ENCODE measurements around the gene FRMD1.

Gene FRMD1

DNA sequence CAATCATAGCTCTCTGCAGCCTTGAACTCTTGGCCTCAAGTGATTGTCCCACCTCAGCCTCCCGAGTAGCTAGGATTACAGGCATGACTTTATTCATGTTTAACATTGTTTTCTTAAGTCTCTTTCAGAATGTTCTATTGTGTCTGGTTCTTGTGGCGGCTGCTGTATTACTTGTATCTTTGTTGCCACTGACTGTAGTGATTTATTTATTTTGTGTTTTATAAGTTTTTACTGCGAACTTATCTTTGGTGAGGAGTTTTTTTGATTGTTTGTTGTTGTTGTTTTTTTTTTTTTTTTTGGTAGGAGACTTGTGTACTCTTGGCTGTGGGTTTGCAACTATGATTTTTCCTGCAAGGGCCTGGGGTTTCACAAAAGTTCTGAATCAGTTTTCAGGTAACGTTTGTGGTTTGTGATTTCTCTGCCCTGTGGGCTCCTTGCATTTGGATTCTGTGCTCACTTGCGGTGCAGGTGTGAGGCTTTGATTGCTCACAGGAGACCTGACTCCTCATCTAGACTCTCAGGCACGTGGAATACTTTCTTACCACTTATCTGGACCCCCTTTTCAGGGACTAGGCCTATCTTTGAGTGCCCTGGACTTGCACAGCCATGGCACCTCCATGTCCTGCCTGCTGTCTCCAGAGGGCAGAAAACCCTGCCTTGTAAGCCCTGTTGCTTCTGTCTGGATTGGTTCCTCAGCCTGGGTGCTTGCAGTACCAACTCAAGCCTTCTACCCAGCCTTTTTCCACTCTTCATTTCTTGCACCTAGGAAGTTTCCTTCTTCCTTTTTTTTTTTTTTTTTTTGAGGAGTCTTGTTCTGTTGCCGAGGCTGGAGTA lies 56.3 kb downstream of the FRMD1 start:
- DNase-seq, result no peak

DNA sequence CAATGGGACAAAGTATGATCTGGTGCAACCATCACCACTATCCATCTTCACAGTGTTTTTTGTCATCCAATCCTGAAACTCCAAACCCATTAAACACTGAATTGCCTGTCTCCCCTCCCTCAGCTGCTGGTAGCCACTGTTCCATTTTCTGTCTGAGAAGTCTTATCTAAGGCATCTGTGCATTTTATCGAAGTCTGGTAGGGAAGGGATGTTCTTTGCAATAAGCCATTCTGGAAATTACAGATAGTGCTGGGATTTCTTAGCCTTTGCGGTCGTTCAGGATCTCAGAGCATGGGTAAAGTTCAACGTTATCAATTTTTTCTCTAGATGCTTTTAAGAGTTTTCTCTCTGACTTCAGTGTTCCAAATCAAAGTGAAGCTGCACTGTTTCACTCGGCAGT lies 57.4 kb downstream of the FRMD1 start:
- no peak for DNase-seq

GRCh38 chr6:168020242-168020641 lies 58.8 kb downstream of the FRMD1 start:
- DNase-seq, result no peak

GRCh38 chr6:168018664-168019063 lies 60.3 kb downstream of the FRMD1 start:
- DNase-seq, result no peak

GRCh38 chr6:168017629-168018028 lies 61.4 kb downstream of the FRMD1 start:
- DNase-seq, result no peak

DNA sequence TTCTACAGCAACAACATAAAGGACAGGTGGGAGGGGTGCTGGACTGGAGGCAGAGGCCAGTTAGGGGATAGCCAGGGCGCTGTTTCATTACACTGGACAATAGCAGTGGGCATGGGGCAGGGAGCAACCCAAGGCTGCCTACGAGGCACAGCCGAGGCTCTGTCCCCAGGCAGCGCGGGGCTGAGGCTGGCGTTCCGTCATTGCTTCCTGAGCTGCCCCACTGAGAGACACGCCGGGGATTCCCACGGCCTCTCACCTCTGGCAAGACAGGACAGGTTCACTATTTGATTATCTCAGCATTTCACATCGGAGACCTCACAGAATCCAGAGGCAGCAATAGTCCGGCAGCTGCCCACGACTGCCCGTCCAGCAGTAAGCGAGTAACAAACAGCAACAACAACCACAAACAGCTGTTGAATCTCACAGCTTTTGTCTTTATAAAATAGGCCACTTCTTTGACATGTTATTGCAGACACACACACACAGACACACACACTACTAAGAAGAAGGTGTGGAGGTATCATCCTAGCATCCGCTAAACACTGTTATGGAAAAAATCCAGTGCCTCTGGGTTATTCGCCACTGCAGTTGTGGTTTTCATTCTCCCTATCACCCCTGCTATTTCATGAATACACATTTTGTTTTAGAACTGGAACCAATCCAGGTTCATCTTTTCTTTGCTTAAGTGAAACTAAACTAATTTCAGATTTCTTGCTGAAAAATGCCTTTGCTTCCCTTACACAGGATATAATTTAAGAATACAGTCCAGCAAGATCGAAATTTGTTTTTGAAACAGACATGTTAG lies 62.1 kb downstream of the FRMD1 start:
- no peak for DNase-seq

DNA sequence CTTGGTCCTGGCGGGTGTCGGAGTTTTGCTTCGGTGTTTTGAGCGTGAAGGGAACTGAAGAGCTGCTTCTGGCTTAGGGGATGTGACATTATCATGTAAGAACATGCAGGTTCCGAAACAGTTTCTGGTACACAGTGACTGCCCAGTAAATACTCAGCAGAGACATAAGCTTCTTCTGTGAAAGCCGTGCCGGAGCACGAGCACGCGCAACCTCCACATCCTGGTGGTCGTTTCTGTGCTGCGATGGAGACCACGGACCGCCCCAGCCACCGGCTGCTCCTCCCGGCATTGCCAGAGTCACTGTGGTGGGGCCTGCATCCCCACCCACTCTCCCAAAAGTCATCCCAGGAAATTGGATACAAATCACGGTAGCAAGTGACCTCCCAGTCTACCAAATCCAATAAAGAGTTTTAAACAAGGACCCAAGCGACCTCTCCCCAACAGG lies 62.8 kb downstream of the FRMD1 start:
- no peak for DNase-seq

DNA sequence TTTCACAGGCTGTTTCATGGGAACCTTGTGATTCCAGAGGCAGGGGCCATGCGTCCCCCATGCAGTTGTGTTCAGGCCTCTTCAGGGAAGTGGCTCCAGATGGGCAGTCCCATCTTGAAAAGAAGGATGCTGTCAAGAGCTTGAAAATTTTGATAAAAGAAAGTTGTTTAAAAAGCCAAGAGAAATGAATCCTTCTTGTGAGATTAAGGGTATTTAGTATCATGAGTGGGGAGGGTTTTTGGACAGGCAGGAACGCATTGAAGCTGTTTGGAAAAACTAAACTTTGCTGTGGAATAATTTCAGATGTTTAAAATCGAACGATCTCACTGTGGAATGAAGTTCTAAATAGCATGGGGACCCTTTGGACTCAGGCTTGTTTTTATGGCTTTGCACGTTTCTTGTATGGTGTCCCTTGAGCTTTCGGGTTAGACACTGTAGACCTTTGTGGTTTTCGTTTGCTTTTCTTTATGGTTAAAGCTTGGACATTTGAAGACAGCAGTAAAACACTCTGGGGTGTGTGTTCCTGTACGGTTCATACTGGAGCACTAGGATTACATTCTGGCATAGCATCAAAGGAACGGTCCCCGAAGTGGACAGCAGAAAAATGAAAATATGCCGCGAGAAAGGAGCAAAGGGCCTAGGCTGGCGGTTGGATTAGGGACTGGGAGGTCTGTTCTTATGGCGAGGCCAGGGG lies 63.4 kb downstream of the FRMD1 start:
- DNase-seq, result no peak

DNA sequence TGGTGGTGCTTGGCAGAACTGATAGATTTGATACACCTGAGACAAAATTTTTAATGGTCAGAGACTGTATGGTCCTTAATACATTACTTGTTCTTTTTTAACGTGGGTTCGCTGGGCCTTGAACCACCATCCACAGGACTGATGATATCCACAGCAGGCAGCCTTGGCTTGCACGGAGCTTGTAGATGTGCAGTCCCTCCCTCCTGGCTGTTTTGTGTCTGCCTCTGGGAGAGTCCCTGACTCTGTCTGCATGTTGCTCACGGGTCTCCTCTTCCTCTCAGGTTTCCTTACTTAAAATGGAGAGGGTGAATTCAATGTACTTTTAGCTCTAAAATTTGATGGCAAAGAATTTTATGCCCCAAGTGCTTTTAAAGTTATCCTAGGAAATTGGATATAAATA lies 64.0 kb downstream of the FRMD1 start:
- DNase-seq, result no peak

DNA sequence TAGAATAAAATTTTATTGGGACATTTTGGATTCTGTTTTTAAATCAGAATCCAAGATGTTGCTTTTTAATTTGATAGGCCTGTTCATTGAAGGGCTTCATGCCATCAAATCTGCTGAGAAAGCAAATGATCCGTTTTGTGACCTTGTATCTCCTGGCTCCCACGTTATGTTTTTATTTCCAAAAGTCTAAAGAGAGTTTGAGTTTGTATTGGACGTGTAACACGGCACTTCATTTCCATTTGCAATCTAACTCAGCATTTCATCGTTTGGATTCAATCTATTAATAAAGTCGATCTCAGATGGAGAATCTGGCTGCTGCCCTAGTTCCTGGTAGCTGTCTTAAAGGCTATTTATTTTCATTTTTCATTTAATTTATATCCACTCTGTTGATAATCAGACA lies 64.6 kb downstream of the FRMD1 start:
- DNase-seq, result no peak

GRCh38 chr6:168013250-168013915 lies 65.6 kb downstream of the FRMD1 start:
- DNase-seq, result no peak

GRCh38 chr6:168012431-168013249 lies 66.4 kb downstream of the FRMD1 start:
- DNase-seq, result no peak

DNA sequence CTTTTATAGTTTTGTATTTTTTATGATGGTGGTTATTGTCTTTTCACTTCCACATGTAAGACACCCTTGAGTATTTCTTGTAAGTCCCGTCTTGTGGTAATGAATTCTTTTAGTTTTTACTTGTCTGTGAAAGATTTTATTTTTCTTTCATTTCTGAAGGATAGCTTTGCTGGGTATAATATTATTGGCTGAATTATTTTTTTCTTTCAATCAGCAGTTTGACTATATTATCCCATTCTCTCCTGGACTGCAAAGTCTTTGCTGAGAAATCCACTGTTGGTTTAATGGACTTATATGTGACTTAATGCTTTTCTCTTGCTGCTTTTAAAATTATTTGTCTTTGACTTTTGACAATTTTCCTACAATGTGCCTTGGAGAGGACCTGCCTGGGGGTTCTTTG lies 67.7 kb downstream of the FRMD1 start:
- no peak for DNase-seq

- no peak for DNase-seq
These were observed 69.7 kb downstream of the FRMD1 start for GRCh38 chr6:168009331-168009730.

- no peak for DNase-seq
These were observed 71.2 kb downstream of the FRMD1 start for GRCh38 chr6:168007592-168008338.

GRCh38 chr6:168005796-168006195 lies 73.2 kb downstream of the FRMD1 start:
- DNase-seq, result no peak

DNA sequence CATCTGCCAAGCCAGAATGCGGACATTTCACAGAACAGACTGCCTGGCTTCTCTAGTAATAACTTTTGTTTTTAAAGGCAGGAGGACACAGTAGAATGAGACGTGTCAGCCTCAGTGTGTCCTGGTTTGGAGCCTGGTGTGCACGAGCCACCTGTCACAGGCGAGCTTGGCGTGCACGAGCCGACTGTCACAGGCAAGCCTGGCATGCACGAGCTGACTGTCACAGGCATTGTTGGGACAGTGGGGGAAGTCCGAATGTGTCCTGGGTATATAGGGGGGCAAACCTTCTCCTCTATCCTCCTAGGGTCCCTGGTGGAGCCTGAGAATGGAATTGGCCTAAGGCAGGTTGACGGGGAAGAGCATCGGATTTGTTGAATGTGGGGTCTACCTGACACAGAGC lies 74.1 kb downstream of the FRMD1 start:
- DNase-seq, result no peak

GRCh38 chr6:168004023-168004422 lies 75.0 kb downstream of the FRMD1 start:
- DNase-seq, result no peak
